HG02973 (cell line): ENCODE data around the gene INHBC.
A peak's percentile ranks its signal among the peaks of the same experiment; 100 is the strongest.
"Not testable (repeated sequence)": the region's sequence is repeated elsewhere in the genome, so short reads cannot be mapped to it uniquely, and the experiment has no call there.

Experiments
- ATAC-seq: cut with Tn5 transposase; IDR thresholded peaks from one replicate; pipeline ENCODE4 v1.9.1; 2021; ENCODE audit warnings: moderate library complexity; ENCODE audit not compliant: unreplicated experiment

The INHBC gene

GRCh38 chr12:57428965-57429364 lies 5.6 kb upstream of the INHBC start:
- no peak for ATAC-seq

- ATAC-seq = no peak
These were observed 5.0 kb upstream of the INHBC start for GRCh38 chr12:57429473-57430111.

- ATAC-seq = peak; percentile 52
These were observed 4.3 kb upstream of the INHBC start for GRCh38 chr12:57430112-57430930.

GRCh38 chr12:57430931-57431566 lies 3.5 kb upstream of the INHBC start, which contains the start of gene R3HDM2:
Gene R3HDM2 (minus strand): TSS chr12:57431043. CDS start chr12:57310428, 120,615 bp downstream.
- peak; percentile 92 for ATAC-seq

GRCh38 chr12:57431654-57432188 lies 2.9 kb upstream of the INHBC start:
- no peak for ATAC-seq

- ATAC-seq = no peak
These were observed 1.2 kb upstream of the INHBC start for GRCh38 chr12:57433370-57433769.

GRCh38 chr12:57435293-57435692 lies 709 bp downstream of the INHBC start:
- ATAC-seq = no peak

GRCh38 chr12:57438400-57438799 lies 3.8 kb downstream of the INHBC start:
- ATAC-seq = no peak

GRCh38 chr12:57439762-57440266 lies 5.2 kb downstream of the INHBC start:
- no peak for ATAC-seq

- not testable (repeated sequence) for ATAC-seq
These were observed 6.8 kb downstream of the INHBC start for GRCh38 chr12:57441393-57441792.

- ATAC-seq = no peak
These were observed 7.4 kb downstream of the INHBC start for GRCh38 chr12:57441846-57442427.

- not testable (repeated sequence) for ATAC-seq
These were observed 9.8 kb downstream of the INHBC start for GRCh38 chr12:57444337-57444736.

GRCh38 chr12:57444744-57445143 lies 10.2 kb downstream of the INHBC start:
- ATAC-seq = no peak

GRCh38 chr12:57446292-57446960 lies 11.8 kb downstream of the INHBC start:
- no peak for ATAC-seq

- ATAC-seq = no peak
These were observed 14.1 kb downstream of the INHBC start for GRCh38 chr12:57448669-57449068.

GRCh38 chr12:57449375-57449774 lies 14.8 kb downstream of the INHBC start:
- ATAC-seq = no peak

GRCh38 chr12:57450057-57450456 lies 15.5 kb downstream of the INHBC start:
- no peak for ATAC-seq

- no peak for ATAC-seq
These were observed 16.7 kb downstream of the INHBC start for GRCh38 chr12:57451233-57451778.

GRCh38 chr12:57452181-57452936 lies 17.8 kb downstream of the INHBC start:
- ATAC-seq = no peak
